ENCODE results near the gene MYO9B. TPM values are rescaled to one million over a fixed set of nuclear protein-coding genes. Genes with fewer than 3 reads are reported as not detected.
A peak's percentile ranks its signal among the peaks of the same experiment; 100 is the strongest.

Gene MYO9B
- total and polyA plus RNA-seq, 2 experiments from 2014 or later, result 29.9 to 32.4 TPM

DNA sequence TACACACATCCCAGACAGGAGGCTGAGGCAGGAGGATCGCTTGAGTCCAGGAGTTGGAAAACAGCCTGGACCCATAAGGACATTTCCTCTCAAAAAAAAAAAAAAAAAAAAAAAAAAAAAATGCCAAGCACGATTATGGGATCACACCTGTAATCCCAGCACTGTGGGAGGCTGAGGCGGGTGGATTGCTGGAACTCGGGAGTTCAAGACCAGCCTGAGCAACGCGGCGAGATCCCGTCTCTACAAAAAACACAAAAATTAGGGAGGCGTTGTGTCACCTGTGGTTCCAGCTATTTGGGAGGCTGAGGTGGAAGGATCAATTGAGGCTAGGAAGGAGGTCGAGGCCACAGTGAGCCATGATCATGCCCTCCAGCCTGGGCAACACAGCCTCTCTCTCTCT, 149.5 kb downstream of the MYO9B start:
- H3K4me3 ChIP-seq, result no peak overlapping the region
- no peak for DNase-seq (ENCODE audit: low spot score)
- 98% methylated on average over 10 of the region's 10 CpGs for WGBS (ENCODE audit: low lambda C conversion rate, missing lambda C conversion rate)

DNA sequence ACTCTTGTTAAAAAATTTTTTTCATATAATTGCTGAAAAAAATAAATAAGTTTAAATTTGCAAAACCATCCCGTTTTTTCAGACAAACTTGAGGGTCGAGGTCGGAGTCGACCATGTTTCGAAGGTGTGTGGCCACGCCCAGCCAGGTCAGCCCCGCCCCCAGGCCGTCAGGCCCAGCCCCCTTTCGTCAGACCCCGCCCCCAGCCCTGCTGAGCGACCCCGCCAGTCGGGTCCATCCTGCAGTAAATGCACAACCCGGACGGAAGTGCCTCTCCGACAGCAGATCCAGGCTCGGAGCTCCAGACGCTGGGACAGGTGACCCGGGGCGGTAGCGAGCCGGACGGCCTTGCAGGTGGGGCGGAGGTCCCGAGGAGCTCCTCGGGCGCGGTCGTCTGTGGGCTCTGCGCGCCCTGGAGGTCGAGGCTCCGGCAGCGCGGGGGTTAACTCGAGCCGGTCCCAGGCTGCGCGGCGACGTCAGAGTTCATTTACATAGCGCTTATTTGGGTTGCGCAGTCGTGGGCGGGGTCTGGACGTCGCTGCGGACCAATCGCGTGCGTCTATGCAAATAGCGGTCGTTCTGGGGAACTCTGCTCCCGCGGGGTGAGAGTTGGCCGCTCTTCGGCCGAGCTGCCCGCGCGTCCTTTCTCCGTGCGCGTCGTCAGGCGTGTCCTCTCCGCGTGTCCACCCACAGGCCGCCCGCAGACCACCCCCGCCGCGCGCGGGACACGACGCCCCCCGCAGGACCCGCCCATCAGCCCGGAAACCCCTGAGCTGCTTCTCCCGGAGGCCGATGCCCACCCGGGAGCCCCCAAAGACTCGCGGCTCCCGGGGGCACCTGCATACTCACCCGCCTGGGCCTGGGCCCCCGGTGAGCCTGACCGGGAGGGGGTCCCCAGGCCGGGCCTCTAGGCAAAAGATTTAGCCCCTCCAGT, 150.7 kb downstream of the MYO9B start, which contains the start of gene OCEL1:
Gene OCEL1 (plus strand): TSS at position 225 of the 932 bp plus-strand sequence. CDS start 22 bp downstream, at position 247.
- Histone ChIP-seq H3K4me2 (peak within 1 kb of the TSS; percentile 96), H3K36me3 (replicated peaks; ENCODE audit: insufficient read depth, low read depth) (no peaks in the 10 kb centered on the region), H3K4me3 (peak within 1 kb of the TSS; percentile 93), H4K20me1 (ENCODE audit: insufficient read depth, poor library complexity, severe bottlenecking) (no peaks in the 10 kb centered on the region), H3K27ac (peak within 1 kb of the TSS; percentile 94), H3K79me2 (peaks cover 10% of the 10 kb centered on the region), H3K9me2 (replicated peaks; ENCODE audit: insufficient read depth) (no peaks in the 10 kb centered on the region), H3K4me1 (ENCODE audit: insufficient read depth) (peaks cover 10% of the 10 kb centered on the region), H3K9me3 (ENCODE audit: low read depth) (no peaks in the 10 kb centered on the region), H3K27me3 (no peaks in the 10 kb centered on the region), H2AFZ (peak within 1 kb of the TSS; percentile 94)
- peak; percentile 99 for DNase-seq (ENCODE audit: low spot score)
- 2% methylated on average over 70 of the region's 90 CpGs for WGBS (ENCODE audit: low lambda C conversion rate, missing lambda C conversion rate)
- TF ChIP-seq EZH2phosphoT487 (IDR thresholded peaks at IDR 0.05; ENCODE audit: low read depth, severe bottlenecking, unreplicated experiment), result no peak

More for the DNA sequence above, 149.5 kb downstream of the MYO9B start:
- no peak overlapping the region for H3K27ac ChIP-seq
- TF ChIP-seq EZH2 (IDR thresholded peaks at IDR 0.05; ENCODE audit: borderline replicate concordance), result no peak
- TF ChIP-seq, protein P1, sequence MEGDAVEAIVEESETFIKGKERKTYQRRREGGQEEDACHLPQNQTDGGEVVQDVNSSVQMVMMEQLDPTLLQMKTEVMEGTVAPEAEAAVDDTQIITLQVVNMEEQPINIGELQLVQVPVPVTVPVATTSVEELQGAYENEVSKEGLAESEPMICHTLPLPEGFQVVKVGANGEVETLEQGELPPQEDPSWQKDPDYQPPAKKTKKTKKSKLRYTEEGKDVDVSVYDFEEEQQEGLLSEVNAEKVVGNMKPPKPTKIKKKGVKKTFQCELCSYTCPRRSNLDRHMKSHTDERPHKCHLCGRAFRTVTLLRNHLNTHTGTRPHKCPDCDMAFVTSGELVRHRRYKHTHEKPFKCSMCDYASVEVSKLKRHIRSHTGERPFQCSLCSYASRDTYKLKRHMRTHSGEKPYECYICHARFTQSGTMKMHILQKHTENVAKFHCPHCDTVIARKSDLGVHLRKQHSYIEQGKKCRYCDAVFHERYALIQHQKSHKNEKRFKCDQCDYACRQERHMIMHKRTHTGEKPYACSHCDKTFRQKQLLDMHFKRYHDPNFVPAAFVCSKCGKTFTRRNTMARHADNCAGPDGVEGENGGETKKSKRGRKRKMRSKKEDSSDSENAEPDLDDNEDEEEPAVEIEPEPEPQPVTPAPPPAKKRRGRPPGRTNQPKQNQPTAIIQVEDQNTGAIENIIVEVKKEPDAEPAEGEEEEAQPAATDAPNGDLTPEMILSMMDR (IDR thresholded peaks at IDR 0.05; ENCODE audit: poor library complexity), result no peak
- TF ChIP-seq EZH2phosphoT487 (IDR thresholded peaks at IDR 0.05; ENCODE audit: low read depth, severe bottlenecking, unreplicated experiment), result no peak
- H3K27me3 ChIP-seq, result no peaks in the 10 kb centered on the region
- H3K79me2 ChIP-seq, result peaks cover 8% of the 10 kb centered on the region
- no peak overlapping the region for H3K4me2 ChIP-seq
- no peaks in the 10 kb centered on the region for H4K20me1 ChIP-seq (ENCODE audit: insufficient read depth, poor library complexity, severe bottlenecking)
- H3K4me1 ChIP-seq (ENCODE audit: insufficient read depth), result peaks cover 10% of the 10 kb centered on the region
- H3K9me3 ChIP-seq (ENCODE audit: low read depth), result no peaks in the 10 kb centered on the region
- H2AFZ ChIP-seq, result no peak overlapping the region
- no peaks in the 10 kb centered on the region for H3K9me2 ChIP-seq (replicated peaks; ENCODE audit: insufficient read depth)
- no peaks in the 10 kb centered on the region for H3K36me3 ChIP-seq (replicated peaks; ENCODE audit: insufficient read depth, low read depth)

DNA sequence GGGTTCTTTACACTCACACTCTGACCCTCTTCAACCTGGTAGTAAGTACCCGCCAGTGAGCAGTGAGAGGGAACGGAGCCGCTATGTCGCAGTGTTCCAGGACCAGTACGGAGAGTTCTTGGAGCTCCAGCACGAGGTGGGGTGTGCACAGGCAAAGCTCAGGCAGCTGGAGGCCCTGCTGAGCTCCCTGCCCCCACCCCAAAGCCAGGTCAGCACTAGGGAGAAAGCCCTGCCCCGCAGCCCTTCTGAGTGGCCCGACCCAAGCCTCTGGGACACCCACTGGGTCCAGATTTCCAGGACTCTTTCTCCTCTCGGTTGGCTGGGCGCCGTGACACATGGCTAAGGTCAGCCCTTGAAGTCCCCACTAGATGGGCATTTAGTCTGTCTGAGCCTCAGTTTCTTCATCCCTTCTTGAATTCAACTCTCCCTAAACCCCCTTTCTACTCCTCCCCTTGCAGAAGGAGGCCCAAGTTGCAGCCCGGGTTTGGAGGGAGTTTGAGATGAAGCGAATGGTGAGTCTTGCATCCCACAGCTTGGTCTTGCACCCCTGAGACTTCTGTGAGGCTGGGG, 152.3 kb downstream of the MYO9B start:
- Histone ChIP-seq H3K4me2 (peak overlapping the region; percentile 96), H2AFZ (no peak overlapping the region), H3K9me3 (ENCODE audit: low read depth) (no peaks in the 10 kb centered on the region), H3K27ac (no peak overlapping the region), H3K36me3 (replicated peaks; ENCODE audit: insufficient read depth, low read depth) (no peaks in the 10 kb centered on the region), H4K20me1 (ENCODE audit: insufficient read depth, poor library complexity, severe bottlenecking) (no peaks in the 10 kb centered on the region), H3K4me1 (ENCODE audit: insufficient read depth) (peaks cover 10% of the 10 kb centered on the region), H3K4me3 (no peak overlapping the region), H3K9me2 (replicated peaks; ENCODE audit: insufficient read depth) (no peaks in the 10 kb centered on the region), H3K27me3 (no peaks in the 10 kb centered on the region), H3K79me2 (peaks cover 12% of the 10 kb centered on the region)
- WGBS (ENCODE audit: low lambda C conversion rate, missing lambda C conversion rate), result 59% methylated on average over 13 of the region's 13 CpGs
- TF ChIP-seq EZH2 (IDR thresholded peaks at IDR 0.05; ENCODE audit: borderline replicate concordance), result no peak
- no peak for TF ChIP-seq EZH2phosphoT487 (IDR thresholded peaks at IDR 0.05; ENCODE audit: low read depth, severe bottlenecking, unreplicated experiment)
- TF ChIP-seq, protein P1 (IDR thresholded peaks at IDR 0.05; ENCODE audit: poor library complexity), result no peak
- DNase-seq (ENCODE audit: low spot score), result peak; percentile 40

DNA sequence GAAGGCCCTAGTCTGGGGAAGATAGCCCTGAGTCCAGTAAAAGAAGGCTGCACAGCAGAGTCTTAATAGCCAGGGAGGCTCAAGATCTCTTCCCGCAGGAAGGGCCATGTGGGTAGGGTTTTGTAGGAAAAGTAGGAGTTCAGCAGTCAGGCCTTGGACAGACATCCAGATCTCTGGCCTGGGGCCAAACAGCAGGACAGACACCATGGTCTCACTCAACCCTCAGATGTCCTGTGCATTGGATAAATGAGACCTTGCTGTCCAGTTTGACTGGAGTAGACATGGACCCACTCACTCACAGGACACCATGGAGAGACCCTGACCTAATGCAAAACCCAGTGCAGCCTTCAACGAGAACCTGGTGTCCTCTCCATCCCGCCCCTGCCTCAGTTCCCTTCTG, 154.3 kb downstream of the MYO9B start:
- no peak overlapping the region for H3K27ac ChIP-seq
- peak; percentile 7 for DNase-seq (ENCODE audit: low spot score)
- peaks cover 30% of the 10 kb centered on the region for H3K79me2 ChIP-seq
- TF ChIP-seq, protein P1 (IDR thresholded peaks at IDR 0.05; ENCODE audit: poor library complexity), result no peak
- no peak for TF ChIP-seq EZH2phosphoT487 (IDR thresholded peaks at IDR 0.05; ENCODE audit: low read depth, severe bottlenecking, unreplicated experiment)
- no peak for TF ChIP-seq EZH2 (IDR thresholded peaks at IDR 0.05; ENCODE audit: borderline replicate concordance)
- no peaks in the 10 kb centered on the region for H3K27me3 ChIP-seq
- H3K4me1 ChIP-seq (ENCODE audit: insufficient read depth), result peaks cover 12% of the 10 kb centered on the region
- no peaks in the 10 kb centered on the region for H3K9me2 ChIP-seq (replicated peaks; ENCODE audit: insufficient read depth)
- no peaks in the 10 kb centered on the region for H3K9me3 ChIP-seq (ENCODE audit: low read depth)
- no peak overlapping the region for H3K4me2 ChIP-seq
- H4K20me1 ChIP-seq (ENCODE audit: insufficient read depth, poor library complexity, severe bottlenecking), result peaks cover 14% of the 10 kb centered on the region
- H3K4me3 ChIP-seq, result no peak overlapping the region
- no peaks in the 10 kb centered on the region for H3K36me3 ChIP-seq (replicated peaks; ENCODE audit: insufficient read depth, low read depth)
- WGBS (ENCODE audit: low lambda C conversion rate, missing lambda C conversion rate), result 97% methylated on average over 3 of the region's 3 CpGs
- no peak overlapping the region for H2AFZ ChIP-seq

Measured in hepatocyte (in vitro differentiated cells).